HEK293T (cell line): ENCODE data around the gene EPHA3.

Experiments
- ARNT ChIP-seq: fragments of 450-650 bp; IDR thresholded peaks from 2 replicates; pipeline ENCODE4 v1.6.1; 2017; ENCODE audit warnings: mild to moderate bottlenecking
- SP1 ChIP-seq: fragments of 450-650 bp; IDR thresholded peaks from 2 replicates; pipeline ENCODE4 v1.6.1; 2017

DNA sequence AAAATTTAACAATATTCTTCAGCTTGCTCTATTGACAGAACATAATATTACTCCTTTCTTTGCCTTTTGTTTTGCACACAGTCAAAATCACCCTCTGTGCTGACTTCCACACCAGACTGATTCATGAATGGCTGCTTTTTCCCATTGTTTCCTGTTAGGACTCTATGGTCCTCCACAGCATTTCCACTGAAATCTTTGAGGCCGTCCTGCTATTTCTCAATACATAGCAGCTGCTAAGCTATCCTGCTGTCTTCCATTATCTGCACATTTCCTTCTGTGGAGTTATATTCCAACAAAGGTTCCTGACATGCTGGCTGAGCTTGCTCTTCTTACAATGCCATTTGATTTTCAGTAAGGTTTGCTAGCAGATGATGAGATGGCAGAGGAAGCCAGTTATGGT is 153.3 kb downstream of the EPHA3 start:
- TF ChIP-seq SP1: no peak
- no peak for TF ChIP-seq ARNT
